ENCODE results near the gene CELA3B.
"Not testable (repeated sequence)": the region's sequence is repeated elsewhere in the genome, so short reads cannot be mapped to it uniquely, and the experiment has no call there.

The CELA3B gene

DNA sequence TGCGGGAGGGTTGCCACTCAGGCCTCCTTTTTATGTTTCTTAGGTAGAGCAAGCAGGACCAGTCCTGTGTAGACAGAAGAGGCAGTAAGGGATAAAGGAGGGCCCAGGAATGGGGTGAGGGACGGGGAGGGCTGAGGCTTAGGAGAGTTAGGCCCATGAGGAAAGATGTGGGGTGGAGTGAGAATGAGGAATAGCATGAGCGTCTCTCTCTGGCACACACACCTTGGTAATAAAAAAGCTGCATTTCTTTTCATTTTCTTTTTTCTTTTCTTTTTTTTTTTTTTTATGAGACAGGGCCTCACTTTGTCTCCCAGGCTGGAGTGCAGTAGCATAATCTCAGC is 32.1 kb upstream of the CELA3B start:
- DNase-seq (ENCODE audit: low spot score), result no peak

DNA sequence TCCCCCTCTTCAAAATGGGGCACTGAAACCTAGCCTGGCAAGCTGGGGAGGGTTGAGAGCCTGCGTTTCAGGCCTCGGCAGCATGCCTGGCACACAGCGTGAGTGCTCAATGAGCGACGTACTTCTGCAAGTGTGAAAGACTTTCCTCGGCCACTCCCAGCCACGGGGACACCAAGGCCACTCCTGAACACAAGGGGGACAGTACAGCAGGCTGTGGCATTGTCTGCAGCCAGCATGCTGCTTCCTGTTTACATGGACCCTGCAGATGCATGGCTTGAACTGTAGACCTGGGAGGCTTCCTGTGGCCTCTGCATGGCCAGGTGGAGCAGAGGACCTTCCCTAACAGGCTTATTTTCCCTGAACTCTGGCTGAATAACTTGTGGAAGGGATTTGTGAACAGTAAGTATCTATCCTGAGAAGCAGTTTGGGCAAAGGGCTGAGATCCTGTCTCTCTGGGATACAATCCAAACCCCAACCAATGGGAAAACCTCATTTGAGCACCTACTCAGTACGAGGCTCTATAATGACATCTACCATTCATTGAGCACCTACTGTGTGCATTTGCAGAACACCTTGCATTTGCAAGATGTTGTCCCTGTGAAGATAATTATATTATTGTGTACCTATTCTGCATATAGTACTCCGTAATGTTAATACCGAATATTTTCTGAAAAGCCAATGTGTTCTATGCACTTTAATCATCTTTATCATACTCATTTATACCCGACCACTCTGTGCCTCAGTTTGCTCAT is 29.8 kb upstream of the CELA3B start:
- DNase-seq (ENCODE audit: low spot score), result no peak

DNA sequence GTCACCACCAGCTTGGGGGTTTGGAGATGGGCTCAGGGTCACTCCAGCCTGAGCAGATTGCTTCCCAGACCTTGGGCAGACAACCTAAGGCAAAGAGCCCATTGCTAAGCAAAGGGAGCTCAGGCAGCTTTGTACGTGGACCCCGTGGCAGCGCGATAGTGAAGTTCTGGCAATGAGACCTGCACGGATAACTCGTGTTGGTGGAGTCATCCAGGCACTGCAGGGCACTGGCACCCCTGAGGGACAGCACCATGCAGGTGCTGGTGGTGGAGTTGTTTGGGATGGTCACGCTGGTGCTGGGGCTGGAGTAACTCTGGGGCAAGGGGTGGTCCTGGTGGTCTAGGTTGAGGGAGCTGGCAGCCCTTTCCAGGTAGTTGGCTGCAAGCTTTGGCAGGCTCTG is 26.1 kb upstream of the CELA3B start:
- no peak for DNase-seq (ENCODE audit: low spot score)

DNA sequence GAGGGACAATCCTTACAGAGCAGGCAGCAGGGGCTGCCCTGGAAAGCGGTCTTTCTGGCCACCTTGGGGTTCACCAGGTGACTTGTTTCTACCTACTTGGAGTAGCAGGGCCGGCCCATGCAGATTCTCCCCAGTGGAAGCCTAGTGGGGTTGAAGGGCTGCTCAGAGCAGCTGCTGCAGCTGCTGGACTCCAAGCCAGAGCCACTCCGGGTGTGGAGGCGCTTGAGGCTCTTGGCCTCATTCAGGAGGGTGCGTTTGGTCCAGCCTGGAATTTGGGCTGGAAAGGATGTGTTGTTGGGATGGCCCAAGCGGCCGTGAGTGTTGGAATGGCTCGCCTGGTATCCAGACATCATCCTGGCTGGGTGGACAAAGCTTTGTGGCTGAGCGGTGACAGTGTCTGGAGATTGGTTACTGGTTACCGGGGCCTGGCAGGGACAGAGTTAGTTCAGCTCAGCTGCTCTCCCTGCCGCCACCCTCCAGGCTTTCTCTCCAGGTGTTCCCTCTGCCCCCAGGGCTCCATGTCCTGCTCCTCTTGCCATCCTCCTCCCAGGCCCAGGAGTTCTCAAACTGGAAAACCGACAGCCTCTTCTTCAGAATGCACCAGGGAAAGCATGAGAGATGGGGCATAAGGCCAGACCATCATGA is 25.5 kb upstream of the CELA3B start:
- DNase-seq (ENCODE audit: low spot score), result no peak

DNA sequence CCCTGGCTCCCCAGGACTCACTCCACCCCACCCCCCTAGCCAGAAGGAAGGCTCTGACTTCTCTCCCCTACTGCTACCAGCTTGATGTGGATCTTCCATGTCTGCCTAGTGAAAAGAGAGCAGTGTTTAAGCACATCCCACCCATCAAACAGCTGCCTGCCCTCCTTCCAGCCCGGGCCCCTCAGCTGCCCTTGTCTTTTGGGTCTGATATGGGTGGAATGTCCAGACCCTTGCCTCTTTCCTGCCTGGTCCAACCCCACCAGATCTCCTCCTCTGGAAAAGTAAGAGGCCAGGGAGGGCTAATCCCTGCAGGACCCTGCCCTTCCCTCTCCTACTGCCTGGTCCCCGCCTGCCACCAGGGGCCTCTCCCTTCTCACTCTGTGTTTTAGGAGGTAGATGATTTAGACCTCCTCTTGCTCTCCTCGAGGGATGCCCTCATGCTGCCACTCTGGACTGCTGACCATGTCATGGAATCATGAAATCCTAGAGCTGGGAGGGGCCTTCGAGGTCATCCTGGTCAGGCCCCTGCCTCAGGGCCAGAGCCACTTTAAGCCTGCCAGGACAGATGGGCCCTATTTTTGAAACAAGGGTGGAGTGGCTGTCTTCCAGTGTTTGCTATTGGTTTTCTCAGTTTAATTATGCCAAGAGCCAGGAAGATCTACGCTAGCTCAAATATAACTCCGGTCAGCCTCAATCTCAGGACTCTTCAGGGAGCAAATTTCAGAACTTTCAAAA is 23.9 kb upstream of the CELA3B start:
- no peak for DNase-seq (ENCODE audit: low spot score)

DNA sequence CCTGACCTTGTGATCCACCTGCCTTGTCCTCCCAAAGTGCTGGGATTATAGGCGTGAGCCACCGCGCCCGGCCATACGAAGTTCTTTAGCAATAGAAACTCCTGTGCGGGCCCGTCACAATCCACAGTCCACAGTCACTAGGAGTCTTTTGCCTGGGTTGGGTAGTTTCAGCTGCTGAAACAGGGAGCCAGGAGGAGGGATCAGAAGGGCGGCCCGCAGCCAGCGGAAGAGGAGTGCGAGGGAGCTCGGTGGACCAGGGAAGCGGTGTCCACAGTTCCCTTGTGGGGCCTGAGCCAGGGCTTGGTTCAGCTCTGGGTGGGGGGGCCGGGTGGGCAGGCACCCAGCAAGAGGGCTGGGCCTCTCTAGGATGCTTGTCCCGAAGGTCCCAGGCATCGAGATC is 21.8 kb upstream of the CELA3B start:
- no peak for DNase-seq (ENCODE audit: low spot score)

DNA sequence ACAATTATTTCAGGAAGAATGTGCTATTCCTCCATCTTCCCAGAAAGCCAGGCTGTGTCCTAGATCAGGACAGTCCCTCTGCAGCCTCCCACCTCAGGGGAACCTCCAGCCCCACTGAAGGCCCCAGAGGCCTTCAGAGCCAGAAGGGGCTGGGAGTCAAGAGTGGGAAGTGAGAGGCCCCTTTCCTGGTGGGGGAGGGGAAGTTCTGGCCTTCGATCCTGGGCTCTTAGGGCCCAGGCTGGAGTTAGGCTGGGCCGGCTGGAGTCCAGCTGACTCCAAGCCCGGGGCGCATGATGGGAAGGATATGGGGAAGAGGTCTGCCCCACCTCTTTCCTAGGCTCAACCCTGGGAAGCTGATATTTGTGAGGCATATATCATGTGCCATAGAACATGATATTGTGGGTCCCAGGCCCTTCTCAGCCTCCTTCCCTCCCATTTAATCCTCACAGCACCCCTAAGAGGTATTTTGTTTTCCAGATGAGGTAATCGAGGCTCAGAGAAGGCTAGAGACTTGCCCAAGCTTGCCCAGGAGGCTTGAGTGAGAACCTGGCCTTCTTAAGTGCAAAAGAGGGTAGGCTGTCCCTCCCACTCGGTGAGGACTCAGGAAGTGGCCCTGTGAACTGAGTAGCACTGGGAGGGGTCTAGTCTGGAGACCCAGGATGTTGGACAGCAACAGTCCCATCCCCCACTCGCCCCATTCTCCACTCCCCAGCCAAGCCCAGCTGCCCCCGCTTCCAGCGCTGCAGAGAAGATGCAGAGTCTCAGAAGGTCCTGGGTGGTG is 21.1 kb upstream of the CELA3B start:
- no peak for DNase-seq (ENCODE audit: low spot score)

DNA sequence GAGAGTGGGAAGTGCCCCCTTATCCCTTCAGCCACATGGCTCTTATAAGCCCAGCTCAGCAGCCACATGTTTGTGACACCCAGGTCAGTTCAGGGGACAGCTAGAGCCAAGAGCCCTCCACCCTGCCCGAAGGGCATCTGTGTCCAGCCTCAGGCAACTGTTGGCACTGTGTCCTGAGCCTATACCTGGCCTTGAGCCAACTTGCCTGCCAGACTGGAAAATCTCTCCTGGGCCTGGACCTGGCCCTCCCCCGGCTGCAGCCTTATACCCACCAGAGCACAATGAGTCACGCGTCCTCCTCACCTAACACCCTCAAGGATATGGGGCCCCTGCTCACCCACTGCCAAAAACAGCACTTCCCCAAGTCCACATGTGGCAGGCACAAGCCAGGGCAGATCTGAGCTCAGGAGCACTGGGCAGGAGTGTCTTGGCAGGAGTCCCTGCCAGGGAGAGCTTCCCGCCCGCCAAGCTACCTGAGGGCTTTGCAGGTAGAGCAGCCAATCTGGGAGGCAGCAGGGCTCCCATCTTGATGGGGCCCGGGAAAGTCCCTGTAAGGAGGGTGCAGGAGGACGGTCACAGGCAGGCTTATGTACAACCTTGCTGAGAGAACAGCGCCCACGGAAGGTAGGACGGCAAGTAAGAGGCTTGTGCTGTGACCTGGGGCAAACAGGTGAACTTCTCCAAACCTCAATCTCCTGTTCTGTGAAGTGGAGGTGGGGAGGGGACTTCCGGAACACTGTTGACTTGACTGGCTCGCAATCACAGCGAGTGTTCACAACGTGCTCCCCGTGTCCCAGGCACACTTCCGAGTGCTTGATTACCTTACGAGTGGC is 19.9 kb upstream of the CELA3B start:
- DNase-seq (ENCODE audit: low spot score), result peak; percentile 78

DNA sequence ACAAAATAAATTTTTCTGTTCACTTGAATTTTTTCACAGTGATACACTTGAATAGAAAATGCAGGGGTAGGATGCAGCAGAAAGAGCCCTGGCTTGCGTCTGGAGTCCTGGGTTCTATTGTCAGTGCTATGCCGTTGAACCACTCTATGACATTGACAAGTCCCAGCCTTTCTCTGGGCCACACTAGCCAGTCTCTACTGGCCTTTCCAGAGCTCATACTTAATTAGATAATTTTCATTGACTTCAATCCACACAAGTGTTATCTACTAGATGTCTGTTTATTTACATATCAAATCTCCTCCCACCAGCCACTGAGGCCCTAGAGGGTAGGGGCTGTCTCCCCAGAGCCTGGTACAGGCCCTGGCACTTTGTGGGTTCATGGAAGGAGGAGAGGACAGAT is 15.5 kb upstream of the CELA3B start:
- no peak for DNase-seq (ENCODE audit: low spot score)

DNA sequence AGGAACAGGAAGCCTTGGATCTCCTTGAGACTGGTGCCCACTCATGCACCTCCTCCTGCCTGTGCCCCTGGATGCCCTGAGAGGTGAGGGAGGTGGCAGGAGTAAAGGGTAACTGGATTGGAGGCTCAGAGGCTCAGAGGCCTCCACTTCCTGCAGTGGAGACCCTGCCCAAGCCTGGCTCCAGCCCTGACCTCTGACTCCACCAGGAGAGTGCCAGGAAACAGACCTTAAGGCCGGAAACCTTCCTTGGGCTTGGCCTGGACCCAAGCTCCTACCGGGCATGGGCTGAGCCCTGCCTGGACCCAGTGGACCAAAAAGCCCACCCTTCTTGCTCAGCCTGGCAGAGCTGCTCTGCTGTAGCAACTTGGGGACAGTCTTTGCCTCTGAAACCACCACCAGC is 15.0 kb upstream of the CELA3B start:
- no peak for DNase-seq (ENCODE audit: low spot score)

DNA sequence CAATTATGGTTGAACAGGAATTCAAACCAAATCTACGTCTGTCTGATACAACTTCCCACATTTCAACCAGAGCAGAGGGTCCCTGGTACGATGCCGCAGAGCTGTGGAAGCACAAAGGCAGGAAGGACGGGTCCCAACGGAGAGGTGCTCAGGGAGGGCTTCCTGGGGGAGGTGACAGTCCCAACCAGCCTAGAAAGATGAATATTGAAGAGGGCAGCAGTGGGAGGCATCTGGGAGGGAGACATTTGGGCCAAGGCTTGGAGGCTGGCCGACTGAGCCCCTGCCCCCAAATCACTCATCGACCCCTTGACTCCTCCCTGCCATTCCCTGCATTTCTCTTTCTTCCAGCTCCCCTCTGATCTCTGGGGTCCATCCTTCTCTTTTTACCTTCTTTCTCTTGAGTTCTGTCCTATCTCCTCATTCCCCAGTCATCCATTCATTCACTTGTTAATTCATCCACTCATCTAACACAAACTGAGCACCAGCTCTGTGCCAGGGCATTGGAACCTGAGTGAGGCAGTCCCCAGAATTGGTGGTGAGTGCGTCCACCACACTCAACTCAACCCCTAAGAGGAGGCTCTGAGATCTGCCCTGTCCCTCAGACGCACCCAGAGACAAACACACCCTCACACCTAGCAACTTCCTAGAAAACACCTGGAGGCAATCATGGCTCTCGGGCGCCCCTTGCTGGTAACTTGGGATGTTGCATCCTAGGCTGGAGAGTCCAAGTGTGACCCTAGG is 13.2 kb upstream of the CELA3B start:
- DNase-seq (ENCODE audit: low spot score), result peak; percentile 63

DNA sequence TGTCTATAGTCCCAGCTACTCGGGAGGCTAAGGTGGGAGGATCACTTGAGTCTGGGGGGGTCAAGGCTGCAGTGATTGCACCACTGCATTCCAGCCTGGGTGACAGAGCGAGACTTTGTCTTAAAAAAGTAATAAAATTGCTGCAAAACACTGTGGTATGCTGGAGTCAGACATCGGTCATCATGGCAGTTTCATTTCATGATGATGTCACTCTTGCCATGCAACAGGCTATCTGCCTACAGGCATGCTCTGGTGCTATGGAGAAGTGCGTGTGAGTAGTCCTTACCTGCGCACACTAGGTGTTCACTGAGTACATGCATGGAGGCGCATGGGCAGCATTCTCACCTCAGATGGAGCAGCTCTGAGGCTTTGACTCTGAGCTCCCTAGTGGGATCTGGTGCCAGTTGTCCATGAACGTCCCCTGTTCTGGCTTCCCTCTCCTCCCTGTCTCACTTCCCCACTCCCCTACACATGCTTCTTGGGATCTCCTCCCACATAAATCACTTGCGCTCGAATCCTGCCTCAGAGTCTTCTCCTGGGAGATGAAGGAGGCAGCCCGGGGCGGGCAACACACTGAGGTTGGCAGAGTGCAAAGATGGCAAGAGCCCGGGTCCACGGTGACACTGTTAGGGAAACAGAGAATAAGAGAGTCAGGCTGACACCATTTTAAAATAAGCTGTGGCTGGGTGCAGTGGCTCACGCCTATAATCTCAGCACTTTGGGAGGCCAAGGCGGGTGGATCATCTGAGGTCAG is 10.4 kb upstream of the CELA3B start:
- no peak for DNase-seq (ENCODE audit: low spot score)

DNA sequence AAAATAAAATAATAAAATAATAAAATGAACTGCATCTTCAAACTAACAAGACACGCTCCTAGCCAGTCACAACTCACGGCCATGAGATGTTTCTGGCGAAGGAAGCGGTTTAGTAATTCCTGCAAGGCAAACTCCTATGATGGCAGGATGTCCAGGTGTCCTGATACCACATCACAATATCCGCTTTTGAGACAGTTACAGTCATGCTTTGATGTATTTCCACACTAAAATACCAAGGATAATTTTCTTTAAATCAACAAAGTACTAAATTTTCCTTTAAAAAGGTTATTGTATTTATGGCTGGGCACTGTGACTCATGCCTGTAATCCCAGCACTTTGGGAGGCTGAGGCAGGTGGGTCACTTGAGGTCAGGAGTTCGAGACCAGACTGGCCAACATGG is 9.6 kb upstream of the CELA3B start:
- not testable (repeated sequence) for DNase-seq (ENCODE audit: low spot score)

DNA sequence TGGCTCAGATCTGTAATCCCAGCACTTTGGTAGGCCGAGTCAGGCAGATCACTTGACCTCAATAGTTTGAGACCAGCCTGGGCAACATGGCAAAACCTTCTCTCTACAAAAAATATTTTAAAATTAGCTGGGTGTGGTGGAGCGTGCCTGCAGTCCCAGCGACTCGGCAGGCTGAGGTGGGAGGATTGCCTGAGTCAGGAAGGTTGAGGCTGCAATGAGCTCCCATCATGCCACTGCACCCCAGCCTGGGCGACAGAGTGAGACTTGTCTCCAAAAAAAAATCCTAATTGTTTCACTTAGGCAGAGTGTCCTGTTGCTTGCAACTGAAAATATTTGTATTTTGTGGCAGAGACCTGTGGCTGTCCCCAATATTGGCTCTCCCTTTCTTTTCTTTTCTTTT is 7.8 kb upstream of the CELA3B start:
- DNase-seq (ENCODE audit: low spot score), result not testable (repeated sequence)

DNA sequence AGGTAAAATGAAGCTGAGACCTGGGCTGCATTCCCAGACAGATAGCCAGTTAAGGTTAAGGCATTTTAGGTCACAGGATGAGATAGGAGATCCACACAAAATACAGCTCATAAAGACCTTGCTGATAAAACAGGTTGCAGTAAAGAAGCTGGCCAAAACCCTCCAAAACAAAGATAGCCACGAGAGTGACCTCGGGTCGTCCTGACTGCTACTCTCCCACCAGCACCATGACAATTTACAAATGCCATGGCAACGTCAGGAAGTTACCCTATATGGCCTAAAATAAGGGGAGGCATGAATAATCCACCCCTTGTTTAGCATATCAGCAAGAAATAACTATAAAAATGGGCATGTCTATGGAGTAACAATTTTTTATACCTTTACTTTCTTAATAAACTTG is 6.3 kb upstream of the CELA3B start:
- DNase-seq (ENCODE audit: low spot score), result not testable (repeated sequence)

DNA sequence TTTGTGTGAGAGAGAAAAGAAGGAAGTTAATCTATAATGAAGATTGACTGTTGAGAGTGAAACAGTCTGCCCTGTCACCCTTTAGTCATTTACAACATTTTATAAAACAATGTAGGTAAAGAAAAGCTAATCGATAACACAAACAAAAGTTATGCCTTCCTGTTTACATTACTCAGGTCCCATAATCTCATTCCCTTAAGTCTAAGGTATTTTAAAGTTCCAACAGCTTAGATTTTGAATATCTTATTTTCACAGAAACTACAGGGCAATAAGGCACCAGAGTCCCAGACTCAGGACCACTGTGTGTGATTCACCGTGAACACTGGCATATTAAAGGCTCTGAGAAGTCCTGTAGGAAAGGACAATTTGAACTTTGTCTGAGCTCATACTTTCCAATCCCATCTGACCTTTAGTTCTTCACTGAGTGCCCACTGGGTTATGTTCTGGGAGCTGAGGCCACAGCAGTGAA is 3.8 kb upstream of the CELA3B start:
- peak; percentile 19 for DNase-seq (ENCODE audit: low spot score)

DNA sequence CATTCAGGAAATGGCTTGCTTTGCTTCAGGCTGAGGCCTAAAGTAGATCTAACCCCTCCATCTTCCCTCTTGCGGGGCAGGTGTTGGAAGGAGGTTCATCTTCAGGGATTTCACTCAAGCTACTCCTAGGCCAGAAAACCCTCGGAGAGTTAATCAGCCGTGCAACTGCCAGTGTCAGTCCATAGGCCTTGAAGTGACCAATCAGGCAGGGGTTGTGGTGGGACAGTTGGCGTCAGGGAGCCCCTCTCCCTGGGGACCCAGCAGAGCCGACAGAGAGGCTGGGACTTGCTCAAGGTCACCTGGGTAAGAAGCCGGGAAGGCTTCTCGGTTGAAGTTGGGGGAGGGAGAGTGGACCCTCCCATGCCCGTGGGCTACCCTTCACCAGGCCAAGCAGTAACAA is 2.9 kb upstream of the CELA3B start:
- DNase-seq (ENCODE audit: low spot score), result not testable (repeated sequence)

DNA sequence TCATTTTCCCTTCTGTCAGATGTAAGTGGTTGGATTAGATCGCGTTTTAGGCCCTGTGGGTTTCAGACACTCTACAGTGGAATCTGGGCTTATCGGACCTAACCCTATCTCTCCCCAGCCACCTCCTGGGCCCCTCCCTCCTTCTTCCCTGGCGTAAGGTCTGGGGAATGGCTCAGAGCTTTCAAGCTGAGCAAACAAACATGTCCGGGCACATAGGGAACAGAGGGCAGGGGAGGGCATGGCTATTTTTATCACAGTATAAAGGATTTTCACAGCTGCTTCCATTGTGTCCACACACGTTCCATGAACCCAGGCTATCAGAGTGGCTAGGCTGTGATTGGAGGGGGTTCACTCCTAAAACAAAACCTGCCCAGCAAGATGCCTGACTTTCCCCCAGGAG is 2.1 kb upstream of the CELA3B start:
- DNase-seq (ENCODE audit: low spot score), result peak; percentile 60

DNA sequence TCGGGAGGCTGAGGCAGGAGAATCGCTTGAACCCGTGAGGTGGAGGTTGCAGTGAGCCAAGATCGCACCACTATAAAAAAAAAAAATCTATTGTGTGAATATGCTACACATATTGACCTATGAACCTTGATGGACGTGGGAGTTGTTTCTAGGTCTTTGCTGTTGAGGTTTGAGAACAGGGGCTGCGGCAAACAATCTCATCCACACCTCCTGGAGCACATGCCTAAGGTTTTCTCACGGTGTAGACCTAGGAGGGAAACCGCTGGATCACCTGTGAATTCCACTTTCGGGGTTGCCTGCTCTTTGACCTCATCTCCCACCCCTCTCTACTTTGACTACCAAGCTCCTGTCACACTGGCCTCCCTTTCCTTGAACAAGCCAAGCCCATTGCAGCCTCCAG is 1.5 kb upstream of the CELA3B start:
- not testable (repeated sequence) for DNase-seq (ENCODE audit: low spot score)

DNA sequence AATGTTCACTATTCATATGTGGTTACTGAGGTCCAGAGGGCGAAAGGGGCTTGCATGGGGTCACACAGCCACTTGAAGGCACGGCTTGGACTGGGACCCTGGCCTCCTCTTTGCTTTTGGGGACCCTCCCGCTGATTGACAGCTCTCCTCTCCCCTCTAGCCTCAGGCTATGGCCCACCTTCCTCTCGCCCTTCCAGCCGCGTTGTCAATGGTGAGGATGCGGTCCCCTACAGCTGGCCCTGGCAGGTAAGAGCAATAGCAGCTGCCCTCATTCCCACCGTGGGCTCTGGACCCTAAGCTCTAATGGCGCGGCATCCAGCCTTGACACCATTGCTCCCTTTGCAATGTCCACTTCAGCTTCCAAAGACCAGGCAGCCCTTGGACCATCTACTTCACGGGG is 1.4 kb downstream of the CELA3B start:
- DNase-seq (ENCODE audit: low spot score), result not testable (repeated sequence)

All from LoVo (cell line).